Left ventricle myocardium inferior (tissue), 1 donor: Measurements from ENCODE around the gene PLSCR4. TPM values are rescaled to one million over a fixed set of nuclear protein-coding genes. Genes with fewer than 3 reads are reported as not detected.
A peak's percentile ranks its signal among the peaks of the same experiment; 100 is the strongest.

Experiments used
- DNase-seq: peaks from one replicate; pipeline ENCODE4 v3.0.0-alpha.2; 2020
- H3K27ac ChIP-seq: fragments of 200-600 bp; replicated peaks from 2 replicates; pipeline ENCODE4 v1.8.0; 2021
- H3K27me3 ChIP-seq: fragments of 200-600 bp; 2 replicates; pipeline ENCODE4 v1.8.0; 2021; ENCODE audit warnings: low read depth
- H3K36me3 ChIP-seq: fragments of 200-600 bp; 2 replicates; pipeline ENCODE4 v1.8.0; 2021
- H3K4me1 ChIP-seq: fragments of 200-600 bp; 2 replicates; pipeline ENCODE4 v1.8.0; 2021
- H3K4me3 ChIP-seq: fragments of 200-600 bp; 2 replicates; pipeline ENCODE4 v1.8.0; 2021; ENCODE audit warnings: mild to moderate bottlenecking, moderate library complexity
- H3K9me3 ChIP-seq: fragments of 200-600 bp; replicated peaks from 2 replicates; pipeline ENCODE4 v1.8.0; 2021
- intact Hi-C: fragments of 100-400 bp; cut with micrococcal nuclease; formaldehyde crosslinking; loops from one replicate; pipeline ENCODE4 v1.11.0; 2022
- total RNA-seq: library from RNA; stranded (reverse); fragmentation: NEBNext Ultra II Directional; extraction: Animal tissue kit (Norgen Biotek cat#: 25700); gene quantifications from one replicate; pipeline ENCODE4 v1.2.1, GENCODE V29; 2021
- TF ChIP-seq, protein P1 (sequence below): fragments of 200-600 bp; IDR thresholded peaks from 2 replicates; pipeline ENCODE4 v1.8.0; 2021; ENCODE audit warnings: antibody characterized with exemption, mild to moderate bottlenecking, borderline replicate concordance
- donor health status: DM: no; HTN: yes; CAD: no; lungs with severe emphysema.

The PLSCR4 gene
- total RNA-seq, 1 donor from 2014 or later, result 12.1 TPM

DNA sequence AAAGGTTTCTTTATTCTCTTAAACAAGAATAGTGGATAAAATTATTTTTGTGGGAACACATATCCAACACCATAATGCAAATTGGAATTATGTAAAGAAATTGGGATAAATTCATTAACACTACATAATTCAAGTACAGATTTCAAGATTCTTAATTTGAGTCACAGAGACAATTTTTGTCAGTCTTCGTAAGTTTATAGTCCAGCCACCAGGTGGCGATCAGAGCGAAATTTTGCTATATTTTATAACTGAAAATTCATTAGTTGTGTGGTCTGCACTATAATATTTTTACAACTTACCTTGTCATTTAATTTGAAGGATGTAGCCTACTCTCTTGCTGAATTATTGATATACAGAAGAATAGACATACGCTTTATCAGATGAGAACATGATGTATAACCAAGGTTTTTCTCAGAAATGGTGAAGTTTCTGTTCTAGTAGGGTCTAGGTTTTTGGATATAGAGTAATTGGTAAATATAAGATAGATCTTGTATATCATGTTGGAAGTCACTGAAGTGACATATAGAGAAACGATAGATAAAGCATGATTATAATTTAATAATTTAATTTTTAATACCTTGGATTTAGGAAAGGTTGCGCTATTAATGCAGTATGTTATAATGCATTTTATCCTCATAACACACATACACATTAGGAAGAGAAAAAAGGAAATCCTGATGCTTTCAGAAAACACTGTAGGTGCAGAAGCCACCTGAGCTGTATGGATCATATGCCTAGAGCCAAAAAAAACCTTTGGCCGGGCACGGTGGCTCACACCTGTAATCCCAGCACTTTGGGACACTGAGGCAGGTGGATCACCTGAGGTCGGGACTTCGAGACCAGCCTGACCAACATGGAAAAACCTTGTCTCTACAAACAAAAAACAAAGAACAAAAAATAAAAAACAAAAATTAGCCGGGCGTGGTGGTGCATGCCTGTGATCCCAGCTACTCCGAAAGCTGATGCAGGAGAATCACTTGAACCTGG, 31.7 kb downstream of the PLSCR4 start:
- H3K27ac ChIP-seq, result no peak overlapping the region
- no peak for DNase-seq
- TF ChIP-seq, protein P1, sequence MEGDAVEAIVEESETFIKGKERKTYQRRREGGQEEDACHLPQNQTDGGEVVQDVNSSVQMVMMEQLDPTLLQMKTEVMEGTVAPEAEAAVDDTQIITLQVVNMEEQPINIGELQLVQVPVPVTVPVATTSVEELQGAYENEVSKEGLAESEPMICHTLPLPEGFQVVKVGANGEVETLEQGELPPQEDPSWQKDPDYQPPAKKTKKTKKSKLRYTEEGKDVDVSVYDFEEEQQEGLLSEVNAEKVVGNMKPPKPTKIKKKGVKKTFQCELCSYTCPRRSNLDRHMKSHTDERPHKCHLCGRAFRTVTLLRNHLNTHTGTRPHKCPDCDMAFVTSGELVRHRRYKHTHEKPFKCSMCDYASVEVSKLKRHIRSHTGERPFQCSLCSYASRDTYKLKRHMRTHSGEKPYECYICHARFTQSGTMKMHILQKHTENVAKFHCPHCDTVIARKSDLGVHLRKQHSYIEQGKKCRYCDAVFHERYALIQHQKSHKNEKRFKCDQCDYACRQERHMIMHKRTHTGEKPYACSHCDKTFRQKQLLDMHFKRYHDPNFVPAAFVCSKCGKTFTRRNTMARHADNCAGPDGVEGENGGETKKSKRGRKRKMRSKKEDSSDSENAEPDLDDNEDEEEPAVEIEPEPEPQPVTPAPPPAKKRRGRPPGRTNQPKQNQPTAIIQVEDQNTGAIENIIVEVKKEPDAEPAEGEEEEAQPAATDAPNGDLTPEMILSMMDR, result peak; percentile 78
- no peaks in the 10 kb centered on the region for H3K9me3 ChIP-seq
- intact Hi-C loops, result loop anchor here (2.0 to 5.0 kb wide), 2 partner anchors 110 to 358 kb away; no protein-coding TSS in a partner anchor
- no peak overlapping the region for H3K4me3 ChIP-seq
- H3K36me3 ChIP-seq, result no peaks in the 10 kb centered on the region
- H3K4me1 ChIP-seq, result peaks cover 43% of the 10 kb centered on the region
- no peaks in the 10 kb centered on the region for H3K27me3 ChIP-seq

DNA sequence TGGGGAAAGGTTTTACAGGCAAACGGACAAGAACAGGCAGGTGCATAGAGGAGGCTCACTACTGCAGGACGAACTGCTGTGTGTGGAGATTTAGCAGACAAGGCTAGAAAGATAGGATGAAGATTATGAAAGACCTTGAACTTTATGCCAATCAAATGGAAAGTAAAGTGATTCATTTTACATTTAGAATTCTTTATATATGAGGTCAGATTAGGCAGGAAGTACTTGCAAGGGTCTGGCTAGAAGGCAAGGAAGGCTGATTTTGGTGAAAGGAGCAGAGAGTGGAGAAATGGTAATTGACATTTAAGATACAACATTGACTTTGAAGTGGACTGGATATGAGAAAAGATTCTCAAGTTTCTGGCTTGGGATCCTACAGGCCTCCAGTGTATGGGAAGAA, 33.6 kb downstream of the PLSCR4 start:
- DNase-seq, result no peak
- Histone ChIP-seq H3K27me3 (no peaks in the 10 kb centered on the region), H3K4me1 (peaks cover 33% of the 10 kb centered on the region), H3K27ac (no peak overlapping the region), H3K36me3 (no peaks in the 10 kb centered on the region), H3K9me3 (no peaks in the 10 kb centered on the region), H3K4me3 (no peak overlapping the region)
- intact Hi-C loops, result loop anchor here (5.0 kb wide), 1 partner anchor 360 kb away; no protein-coding TSS in a partner anchor
- TF ChIP-seq, protein P1, result no peak

DNA sequence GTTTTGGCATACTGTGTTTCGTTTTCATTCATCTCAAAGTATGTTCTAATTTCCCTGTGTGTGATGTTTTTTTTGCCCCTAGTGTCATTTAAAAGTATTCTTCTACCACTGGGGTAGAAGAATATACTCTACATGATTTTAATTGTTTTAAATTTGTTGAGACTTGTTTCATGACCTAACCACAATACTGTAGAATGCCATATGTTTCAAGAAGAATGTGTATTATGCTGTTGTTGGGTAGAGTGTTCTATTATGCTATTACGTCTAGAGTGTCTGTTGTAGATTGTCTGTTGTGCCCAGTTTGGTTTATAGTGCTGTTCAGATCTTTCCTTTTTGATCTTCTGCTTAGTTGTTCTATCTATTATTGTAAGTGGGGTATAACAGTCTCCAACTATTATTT, 36.4 kb downstream of the PLSCR4 start:
- DNase-seq, result no peak
- Histone ChIP-seq H3K9me3 (no peaks in the 10 kb centered on the region), H3K27me3 (no peaks in the 10 kb centered on the region), H3K4me3 (no peak overlapping the region), H3K27ac (no peak overlapping the region), H3K36me3 (no peaks in the 10 kb centered on the region), H3K4me1 (peaks cover 5% of the 10 kb centered on the region)
- intact Hi-C loops, result no loop called here
- TF ChIP-seq, protein P1, result no peak

DNA sequence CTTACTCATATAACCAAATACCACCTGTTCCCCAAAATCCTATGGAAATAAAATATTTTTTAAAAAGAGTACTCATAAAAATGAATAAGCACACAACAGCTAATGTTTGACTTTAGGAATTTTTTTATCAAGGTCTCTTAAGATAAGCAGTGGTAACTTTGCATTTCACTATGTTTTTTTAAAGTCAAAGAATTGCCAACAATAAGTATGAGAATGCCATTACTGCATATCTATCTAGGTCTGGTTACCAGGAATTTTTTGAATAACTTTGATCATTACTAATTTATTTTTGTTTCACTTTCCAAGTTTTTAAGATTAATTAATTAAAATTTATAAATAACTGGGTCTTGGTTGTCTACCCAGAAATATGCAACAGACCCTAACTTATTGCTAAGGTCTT, 41.5 kb downstream of the PLSCR4 start:
- no peak overlapping the region for H3K4me3 ChIP-seq
- intact Hi-C loops, result no loop called here
- H3K9me3 ChIP-seq, result no peaks in the 10 kb centered on the region
- no peaks in the 10 kb centered on the region for H3K4me1 ChIP-seq
- H3K27me3 ChIP-seq, result no peaks in the 10 kb centered on the region
- TF ChIP-seq, protein P1, result no peak
- no peak for DNase-seq
- peaks cover 21% of the 10 kb centered on the region for H3K36me3 ChIP-seq
- H3K27ac ChIP-seq, result no peak overlapping the region

DNA sequence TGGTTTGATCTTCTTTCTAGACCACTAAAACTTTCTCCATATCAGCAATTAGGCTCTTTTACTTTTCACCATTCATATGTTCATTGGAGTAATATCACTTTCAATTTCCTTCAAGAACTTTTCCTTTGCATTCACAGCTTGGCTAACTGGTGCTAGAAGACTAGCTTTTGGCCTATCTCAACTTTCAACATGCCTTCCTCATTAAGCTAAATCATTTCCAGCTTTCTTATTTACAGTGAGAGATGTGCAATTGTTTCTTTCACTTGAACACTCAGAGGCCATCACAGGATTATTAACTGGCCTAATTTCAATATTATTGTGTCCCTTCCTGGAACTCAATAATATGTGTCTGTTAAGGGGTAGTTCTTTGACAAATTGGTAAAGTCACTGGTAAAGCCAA, 47.1 kb downstream of the PLSCR4 start:
- H3K36me3 ChIP-seq, result peaks cover 21% of the 10 kb centered on the region
- no peaks in the 10 kb centered on the region for H3K27me3 ChIP-seq

More for the DNA sequence above, 47.1 kb downstream of the PLSCR4 start:
- intact Hi-C loops, result no loop called here
- TF ChIP-seq, protein P1, result no peak
- DNase-seq, result no peak
- Histone ChIP-seq H3K27ac (no peak overlapping the region), H3K9me3 (no peaks in the 10 kb centered on the region), H3K4me3 (no peak overlapping the region), H3K4me1 (no peaks in the 10 kb centered on the region)
